ENCODE data around the gene SPCS3.

GRCh38 chr4:176321589-176321988 lies 1.8 kb downstream of the SPCS3 start:
- TF ChIP-seq, protein P1, sequence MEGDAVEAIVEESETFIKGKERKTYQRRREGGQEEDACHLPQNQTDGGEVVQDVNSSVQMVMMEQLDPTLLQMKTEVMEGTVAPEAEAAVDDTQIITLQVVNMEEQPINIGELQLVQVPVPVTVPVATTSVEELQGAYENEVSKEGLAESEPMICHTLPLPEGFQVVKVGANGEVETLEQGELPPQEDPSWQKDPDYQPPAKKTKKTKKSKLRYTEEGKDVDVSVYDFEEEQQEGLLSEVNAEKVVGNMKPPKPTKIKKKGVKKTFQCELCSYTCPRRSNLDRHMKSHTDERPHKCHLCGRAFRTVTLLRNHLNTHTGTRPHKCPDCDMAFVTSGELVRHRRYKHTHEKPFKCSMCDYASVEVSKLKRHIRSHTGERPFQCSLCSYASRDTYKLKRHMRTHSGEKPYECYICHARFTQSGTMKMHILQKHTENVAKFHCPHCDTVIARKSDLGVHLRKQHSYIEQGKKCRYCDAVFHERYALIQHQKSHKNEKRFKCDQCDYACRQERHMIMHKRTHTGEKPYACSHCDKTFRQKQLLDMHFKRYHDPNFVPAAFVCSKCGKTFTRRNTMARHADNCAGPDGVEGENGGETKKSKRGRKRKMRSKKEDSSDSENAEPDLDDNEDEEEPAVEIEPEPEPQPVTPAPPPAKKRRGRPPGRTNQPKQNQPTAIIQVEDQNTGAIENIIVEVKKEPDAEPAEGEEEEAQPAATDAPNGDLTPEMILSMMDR (IDR thresholded peaks at IDR 0.05; ENCODE audit: low read depth, low read length) = no peak
- TF ChIP-seq POLR2A (IDR thresholded peaks at IDR 0.05; ENCODE audit: extremely low read depth, insufficient read length) = no peak
- TF ChIP-seq MYC (IDR thresholded peaks at IDR 0.05; ENCODE audit: low read depth, low read length) = no peak
- no peak for TF ChIP-seq MAX (IDR thresholded peaks at IDR 0.05; ENCODE audit: low read depth, low read length)
